HG03108 (cell line): ENCODE data around the gene QDPR.
"Not testable (repeated sequence)": the region's sequence is repeated elsewhere in the genome, so short reads cannot be mapped to it uniquely, and the experiment has no call there.

Experiments used
- ATAC-seq: cut with Tn5 transposase; IDR thresholded peaks from one replicate; pipeline ENCODE4 v1.9.1; 2021; ENCODE audit warnings: moderate library complexity; ENCODE audit not compliant: unreplicated experiment

The QDPR gene

DNA sequence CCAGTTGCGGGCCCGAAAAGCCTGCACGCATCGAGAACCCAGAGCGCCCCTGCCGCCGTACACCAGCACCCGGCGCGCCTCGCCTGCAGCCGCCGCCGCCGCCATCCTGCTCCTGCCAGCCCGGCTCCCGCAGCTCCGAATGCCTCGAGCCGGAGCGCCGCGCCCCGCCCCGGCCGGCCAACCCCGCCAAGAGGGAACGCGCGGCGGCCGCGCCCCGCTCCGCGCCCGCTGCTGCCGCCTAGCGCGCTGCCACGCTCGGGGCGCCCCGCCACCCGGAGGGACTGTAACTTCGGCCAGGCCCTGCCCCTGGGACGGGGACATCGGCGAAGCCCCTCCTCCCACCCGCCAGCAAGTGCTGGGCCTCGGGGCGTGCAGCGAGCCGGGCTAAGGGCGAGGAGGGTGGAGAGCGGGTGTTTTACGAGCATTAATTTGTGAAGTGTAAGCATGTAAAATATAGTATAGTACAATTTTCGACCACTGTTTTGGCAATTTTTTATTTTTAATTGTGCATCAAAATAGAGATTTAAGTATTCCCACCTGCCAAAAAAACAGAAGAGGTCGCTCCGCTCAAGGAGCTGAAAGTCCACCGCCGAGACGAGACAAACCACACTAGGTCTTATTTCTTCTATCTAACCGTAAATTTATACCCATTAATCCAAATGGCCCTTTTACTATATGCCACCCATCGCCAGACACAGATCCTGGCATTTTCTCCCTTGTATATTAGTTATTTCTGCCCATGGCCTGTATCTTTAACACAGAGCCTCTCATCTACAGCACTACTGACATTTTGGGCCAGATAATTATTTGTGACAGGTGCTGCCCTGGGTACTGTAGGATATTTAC is at the start of gene QDPR:
Gene QDPR (minus strand): TSS at position 141 of the 846 bp plus-strand sequence. CDS start 36 bp downstream, at position 105.
- ATAC-seq, result peak; percentile 97

DNA sequence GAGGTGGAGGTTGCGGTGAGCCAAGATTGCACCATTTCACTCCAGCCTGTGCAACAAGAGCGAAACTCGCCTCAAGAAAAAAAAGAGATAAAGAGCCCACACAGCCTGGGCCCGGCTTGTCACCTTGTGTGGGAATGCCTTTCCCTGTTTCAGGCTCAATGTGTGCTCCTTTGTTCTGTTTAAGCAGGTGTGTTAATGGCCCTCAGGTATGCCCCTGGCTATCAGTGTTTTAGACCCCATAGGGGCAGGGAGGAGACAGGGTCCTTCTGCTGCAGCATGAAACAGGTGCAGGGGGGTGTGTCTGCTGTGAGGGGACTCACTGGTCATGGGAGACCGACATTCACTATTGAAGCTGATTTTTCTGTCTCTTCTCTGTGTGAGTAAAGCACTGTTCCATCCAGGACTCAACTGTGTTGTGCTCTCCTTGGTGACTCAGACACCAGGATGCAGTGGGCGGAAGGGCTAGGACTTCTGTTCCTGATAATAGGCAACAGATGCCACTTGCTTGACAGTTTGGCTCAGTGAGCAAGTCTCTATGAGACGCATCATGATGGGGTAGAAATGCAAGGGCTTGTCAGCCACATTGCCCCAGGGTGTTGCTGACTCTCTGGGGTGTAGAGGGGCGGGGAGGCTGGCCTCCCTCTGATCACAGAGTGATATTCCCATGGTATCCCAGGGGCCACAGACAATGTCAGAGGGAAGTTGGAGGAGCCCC is 49.5 kb upstream of the QDPR start:
- ATAC-seq, result no peak

DNA sequence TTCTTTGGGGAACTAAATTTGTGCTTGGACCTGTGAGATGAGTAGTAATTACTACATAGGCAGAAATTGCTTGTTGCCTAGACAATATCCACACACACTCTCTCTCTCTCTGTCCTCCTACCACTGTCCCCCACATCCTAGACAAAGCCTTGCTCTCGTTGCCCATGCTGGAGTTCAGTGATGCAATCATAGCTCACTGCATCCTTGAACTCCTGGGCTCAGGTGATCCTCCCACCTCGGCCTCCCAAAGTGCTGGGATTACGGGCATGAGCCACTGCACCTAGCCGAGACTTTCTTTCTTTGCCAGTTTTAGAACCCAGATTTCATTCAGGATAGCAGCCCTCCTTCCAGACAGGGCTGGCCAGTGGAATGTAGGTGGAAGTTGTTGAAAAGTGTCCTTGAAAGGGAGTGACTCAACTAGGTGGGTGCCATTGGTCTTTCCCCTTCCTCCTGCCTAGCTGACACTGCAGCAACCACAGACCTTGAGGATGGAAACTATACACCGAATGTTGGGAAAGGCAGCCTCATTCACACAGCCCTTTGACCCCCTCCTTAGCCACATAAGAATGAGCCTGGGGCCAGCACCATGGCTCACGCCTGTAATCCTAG is 48.3 kb upstream of the QDPR start:
- ATAC-seq, result no peak

DNA sequence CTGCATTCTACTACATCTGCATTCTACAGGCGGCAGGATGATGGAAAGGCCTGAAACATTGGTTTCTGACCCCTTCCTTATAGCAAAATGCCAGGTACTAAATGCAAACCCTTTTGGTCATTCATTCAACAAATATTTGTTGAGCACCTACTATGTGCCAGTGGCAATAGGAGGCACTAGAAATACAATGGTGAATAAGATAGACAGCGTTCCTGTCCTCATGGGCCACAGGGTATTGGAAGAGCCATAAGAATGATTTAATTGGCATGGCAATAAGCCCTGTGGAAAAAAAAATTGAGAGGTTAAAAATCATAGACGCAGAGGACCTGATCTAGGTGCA is 47.8 kb upstream of the QDPR start:
- ATAC-seq, result no peak

DNA sequence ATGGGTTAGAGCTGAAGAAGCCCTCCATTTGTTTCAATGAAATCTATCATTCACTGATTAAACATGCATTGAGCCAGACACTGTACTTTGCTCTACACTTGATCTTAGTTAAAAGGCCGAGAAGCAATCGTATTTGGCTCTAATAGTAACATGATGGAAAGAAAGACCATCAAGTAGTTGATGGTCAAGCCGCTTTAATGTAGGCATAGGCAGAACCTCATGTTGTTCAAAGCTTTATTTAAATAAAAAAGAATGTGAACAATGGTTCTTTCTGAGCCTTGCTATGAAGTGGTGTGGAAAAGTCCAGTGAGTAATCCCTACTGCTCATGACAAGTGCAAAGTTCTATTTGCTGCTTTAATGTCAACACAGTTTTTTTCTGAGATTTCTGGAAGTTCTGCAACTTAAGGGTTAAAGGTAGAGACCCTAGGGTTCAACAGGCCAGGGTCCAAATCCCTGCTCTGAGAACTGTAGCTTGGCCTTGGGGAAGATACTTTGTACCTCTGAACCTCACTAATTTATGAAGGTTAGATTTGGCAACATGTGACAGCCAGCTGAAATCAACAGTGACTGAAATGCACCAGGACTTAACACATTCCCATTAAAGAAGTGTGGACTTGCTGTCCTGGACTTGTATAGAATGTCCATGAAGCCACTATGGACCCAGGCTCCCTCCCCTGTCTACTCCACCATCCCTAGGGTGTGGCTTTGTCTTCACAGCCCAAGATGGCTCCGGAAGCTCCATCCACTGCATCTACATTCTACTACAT is 47.2 kb upstream of the QDPR start:
- no peak for ATAC-seq

DNA sequence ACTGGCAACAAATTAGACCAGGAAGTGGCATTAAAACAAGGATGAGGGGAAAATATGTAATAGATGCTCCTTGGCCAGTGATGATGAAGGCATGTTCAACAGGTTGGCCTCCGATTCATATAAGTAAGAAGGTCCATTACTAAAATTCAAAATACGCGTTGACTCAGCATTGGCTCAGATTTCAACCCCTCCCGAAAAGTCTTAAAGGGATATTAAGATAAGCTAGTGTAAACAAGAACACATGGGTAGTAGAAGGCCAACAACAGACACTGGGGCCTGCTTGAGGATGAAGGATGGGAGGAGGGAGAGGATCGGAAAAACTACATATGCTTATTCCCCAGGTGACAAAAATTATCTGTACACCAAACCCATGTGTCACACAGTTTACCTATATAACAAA is 46.0 kb upstream of the QDPR start:
- no peak for ATAC-seq

DNA sequence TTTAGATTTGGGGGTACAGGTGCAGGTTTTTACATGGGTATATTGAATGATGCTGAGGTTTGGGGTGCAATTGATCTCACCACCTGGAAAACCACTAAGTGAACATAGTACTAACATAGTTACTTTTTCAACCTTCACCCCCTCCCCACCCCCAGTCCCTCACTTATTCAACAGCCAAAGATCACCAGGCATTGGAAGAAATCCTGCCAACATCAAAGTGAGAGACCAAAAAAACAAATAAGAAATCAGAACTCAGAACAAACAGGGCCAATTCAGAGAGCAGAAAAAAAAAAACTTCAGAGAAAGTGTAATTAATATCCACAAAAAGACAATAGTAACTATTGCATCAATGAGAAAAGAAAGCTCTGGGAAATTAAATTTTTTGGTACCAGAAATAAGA is 44.6 kb upstream of the QDPR start:
- ATAC-seq, result no peak

DNA sequence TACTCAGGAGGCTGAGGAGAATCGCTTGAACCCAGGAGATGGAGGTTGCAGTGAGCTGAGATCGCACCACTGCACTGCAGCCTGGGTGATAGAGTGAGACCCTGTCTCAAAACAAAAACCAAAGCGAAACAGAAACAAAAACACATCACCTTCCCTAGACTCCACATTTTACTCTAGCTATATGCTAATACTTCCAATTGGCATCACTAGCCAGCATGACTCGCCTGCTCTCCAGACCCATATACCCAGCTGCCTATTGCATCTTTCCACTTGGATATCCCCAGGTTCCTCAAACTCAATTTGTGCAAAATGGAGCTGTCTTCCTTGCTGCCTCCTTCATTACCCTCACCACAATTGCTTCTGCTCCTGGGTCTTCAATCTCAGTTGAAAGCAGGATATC is 42.7 kb upstream of the QDPR start:
- no peak for ATAC-seq

DNA sequence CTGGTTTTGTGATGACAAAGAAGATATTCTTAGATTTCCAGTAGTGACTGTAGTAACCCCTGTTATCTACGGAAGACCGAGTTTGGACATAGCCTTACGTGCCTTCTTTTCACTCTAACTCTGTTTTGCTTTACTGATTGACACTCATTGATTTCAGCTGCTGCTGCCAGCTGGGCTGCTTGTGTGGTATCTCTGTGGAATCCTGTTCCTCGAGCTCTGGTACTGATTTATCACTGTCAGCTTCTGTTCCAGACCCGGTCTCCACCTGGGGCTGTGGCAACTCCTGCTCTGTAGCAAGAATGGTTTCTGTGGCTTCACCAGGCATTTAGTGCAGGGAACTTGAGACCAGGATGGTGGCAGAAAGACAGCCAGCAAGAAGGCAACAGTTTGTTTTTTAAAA is 40.5 kb upstream of the QDPR start:
- ATAC-seq, result no peak

DNA sequence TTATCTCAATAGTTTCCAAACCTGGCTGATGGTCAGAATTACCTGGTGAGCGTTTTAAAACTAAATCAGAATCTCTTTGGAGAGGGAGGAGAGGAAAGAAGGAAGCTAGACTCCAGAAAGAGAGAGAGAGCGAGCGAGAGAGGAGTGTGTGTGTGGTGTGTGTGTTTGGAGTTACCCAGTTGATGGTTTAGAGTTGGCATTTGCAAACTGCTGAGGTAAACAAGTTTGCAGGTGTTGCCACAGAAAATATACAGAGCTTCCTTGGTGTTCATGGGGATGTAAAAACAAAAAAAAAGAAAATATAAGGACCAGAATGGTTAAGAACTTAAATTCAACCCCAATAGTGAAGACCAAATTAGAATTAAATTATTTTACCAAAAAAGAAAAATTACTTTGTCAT is 38.7 kb upstream of the QDPR start:
- ATAC-seq, result no peak

DNA sequence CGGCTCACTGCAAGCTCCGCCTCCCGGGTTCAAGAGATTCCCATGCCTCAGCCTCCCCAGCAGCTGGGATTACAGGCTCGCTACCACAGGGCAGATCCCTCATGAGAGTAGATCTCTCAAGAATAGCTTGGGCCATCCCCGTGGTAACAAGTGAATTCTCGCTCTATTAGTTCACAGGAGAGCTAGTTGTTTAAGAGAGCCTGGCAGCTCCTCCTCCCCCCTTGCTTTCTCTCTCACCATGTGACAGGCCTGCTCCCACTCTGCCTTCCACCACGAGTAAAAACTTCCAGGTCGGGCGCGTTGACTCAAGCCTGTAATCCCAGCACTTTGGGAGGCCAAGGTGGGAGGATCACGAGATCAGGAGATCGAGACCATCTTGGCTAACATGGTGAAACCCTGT is 34.8 kb upstream of the QDPR start:
- no peak for ATAC-seq

DNA sequence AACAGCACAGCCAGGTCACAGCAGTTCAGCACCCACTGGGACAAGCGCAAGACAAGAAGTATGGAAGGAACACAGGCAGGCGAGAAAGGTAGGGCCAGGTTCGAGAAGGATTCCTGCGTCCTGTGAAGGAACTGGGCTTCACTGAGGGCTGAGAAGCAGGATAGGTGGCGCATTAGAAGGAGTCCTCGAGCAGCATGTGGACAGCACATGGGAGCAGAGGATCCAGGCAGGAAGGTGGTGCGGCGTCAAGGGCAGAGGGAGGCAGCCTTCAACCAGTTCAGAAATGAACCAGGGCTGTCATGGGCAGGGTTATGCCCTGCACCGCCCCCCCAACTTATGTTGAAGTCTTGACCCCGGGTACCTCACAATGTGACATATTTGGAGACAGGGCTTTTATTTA is 34.3 kb upstream of the QDPR start:
- no peak for ATAC-seq

DNA sequence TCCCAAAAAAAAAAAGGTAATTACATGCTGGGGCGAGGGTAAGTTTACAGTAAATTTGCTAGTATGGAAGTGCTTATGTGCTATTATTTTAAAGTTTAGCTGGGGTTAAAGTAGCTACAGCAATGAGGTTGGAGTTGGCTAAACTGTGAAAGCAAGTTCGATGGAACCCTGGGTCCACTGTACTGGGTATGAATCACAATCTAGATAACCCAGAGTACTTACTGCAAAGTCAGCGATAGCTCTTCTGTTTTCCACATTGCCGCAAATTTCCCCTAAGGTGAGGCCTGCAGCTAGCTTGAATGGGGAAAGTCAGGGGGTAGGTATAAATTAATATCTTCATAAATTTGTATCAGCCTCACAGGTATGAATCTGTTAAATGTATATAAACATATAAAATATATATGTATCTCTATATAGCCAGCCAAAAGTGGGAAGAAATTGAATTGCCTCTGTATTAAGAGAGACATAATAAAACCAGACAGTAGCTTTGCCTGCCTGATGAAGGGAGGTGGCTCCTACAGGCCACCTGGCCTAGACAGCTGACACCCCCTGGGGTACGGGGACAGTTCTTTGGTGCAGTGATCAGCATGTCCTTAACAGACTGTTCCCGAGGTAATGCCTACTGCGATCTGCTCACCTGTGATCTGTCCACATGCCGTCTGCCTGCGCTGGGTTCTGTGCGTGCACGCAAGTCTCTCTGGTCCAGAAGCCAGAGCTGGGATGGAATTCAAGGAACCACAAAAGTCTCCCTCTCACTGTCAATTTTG is 33.7 kb upstream of the QDPR start:
- no peak for ATAC-seq

DNA sequence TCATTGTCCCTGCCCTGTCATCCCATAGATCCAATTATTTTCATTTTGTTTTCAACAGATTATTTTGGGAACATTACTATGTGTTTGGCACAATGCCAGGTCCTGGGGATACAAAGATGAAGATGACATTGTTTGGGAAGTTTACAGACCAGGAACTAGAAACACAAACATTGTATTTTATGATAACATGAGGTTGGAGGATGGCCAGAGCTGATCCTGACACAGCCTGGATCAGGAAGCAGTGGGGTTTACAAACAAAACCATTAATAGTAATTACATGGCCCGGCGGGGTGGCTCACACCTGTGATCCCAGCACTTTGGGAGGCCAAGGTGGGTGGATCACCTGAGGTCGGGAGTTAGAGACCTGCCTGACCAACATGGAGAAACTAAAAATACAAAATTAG is 32.9 kb upstream of the QDPR start:
- ATAC-seq, result no peak

DNA sequence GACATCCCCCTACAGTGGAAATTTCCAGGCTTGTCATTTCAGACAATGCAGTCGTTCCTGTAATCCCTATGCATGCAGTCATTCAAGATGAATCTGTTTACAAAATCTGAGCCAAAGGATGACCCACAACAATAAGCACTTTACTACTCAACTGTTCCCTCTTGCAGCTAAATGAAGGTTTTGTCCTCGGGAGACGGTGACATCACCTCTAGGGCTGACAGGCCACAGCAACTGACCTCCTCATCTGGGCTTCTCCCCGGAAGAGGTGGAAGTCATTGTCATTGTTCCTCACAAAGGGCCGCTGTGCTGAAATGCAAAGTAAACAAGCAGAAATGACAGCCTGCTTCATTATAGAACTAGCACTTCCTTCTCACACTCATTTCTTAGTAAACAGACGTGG is 32.3 kb upstream of the QDPR start:
- no peak for ATAC-seq

DNA sequence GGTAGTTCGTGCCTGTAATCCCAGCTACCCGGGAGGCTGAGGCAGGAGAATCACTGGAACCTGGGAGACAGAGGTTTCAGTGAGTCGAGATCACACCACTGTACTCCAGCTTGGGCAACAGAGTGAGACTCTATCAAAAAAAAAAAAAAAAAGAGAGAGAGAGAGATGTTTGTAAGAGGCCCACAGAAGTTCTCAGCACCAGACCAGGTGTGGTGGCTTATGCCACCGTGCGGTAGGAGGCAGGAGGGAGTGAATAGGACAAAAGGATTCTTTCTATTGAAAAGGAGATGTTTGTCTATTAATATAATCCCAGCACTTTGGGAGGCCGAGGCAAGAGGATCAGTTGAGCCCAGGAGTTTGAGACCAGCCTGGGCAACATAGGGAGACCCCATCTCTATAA is 25.2 kb upstream of the QDPR start:
- not testable (repeated sequence) for ATAC-seq

DNA sequence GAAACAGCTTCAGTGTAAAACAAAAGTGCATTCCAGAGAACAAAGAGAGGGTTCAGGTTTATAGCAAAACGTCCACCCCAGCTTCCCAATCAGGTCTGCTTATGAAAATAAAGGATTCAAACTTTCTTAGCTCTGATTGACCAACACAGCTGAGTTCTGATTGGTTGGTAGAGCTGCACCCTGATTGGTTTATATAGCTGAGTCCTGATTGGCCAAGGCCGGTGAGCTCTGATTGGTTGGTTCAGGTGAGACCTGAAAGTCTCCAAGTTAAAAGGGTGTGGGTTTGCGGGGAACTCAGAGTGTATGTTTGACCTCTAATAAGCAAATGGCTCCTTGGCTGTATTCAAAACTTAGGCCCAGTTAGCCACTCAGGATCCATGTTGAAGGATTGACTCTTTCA is 24.0 kb upstream of the QDPR start:
- no peak for ATAC-seq

DNA sequence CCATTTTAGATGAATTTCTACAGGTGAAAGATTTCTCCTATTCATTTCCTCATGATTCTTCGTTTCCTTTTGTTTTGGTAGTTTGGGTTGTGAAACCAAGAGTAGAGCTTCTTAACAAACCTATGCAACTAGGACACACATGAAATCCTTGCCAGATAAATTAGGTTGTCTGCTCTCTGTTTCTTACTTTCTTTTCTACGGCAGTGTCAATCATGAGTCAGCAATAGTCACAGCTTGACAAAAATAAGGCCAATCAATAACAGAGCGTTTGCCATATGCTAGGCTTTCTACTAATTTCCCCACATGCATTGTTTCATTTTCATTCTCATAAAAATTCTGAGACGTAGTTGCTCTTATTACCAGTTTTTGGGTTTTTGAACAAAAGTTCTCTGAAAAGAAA is 23.4 kb upstream of the QDPR start:
- no peak for ATAC-seq

DNA sequence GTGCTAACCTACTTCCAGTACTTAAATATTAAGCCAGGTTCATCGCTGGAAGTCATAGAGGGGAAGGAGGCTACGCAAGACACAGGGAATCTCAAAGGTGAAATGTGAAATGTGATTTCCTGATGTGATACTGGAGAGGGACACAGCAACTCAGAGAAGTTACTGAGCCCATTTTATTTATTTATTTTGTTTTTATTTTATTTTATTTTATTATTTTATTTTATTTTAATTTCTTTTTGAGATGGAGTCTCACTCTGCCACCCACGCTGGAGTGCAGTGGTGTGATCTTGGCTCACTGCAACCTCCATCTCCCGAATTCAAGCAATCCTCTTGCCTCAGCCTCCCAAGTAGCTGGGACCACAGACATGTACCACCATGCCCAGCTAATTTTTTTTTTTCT is 22.8 kb upstream of the QDPR start:
- ATAC-seq, result no peak

DNA sequence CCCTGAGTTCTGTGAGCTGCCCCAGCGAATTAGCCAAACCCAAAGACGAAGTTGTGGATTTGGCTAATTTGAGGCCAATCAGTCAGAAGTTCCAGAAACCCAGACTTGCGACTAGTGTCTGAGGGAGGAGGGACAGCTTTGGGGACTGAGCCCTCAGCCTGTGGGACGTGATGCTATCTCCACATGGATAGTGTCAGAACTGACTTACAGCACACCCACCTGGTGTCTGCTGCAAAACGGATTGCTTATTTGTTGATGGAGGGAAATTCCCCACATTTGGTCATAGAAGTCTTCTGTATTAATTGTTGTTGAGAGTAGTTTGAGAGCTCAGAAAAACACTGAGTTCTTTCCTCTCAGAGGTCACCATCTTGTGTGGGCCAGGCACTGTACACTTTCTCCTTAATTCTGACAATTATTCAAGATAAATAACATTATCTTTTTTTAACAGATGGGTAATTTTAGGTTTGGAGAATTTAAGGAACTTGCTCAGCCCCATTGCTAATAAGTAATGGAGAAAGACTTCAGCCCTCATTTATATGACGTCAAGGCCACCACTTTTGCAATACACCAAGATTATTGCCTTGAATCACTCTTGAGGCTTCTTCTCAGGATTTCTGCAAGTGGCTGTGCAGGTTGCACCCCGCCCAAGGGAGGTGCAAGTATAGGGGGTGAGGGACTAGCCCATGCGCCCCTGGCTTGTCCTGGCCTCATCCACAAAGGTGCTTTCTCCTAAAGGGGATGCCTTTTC is 19.8 kb upstream of the QDPR start:
- ATAC-seq, result no peak
